Activated naive CD4-positive, alpha-beta T cell treated with anti-CD3 and anti-CD28 coated beads, Interleukin-2, amount 50 U/mL, for 24 hours (primary cell): Measurements from ENCODE around the gene FLNB.

Experiments used
- H3K27ac Mint-ChIP-seq: one replicate; pipeline ENCODE4 v1.8.0; 2021; ENCODE audit warnings: mild to moderate bottlenecking, mixed read lengths
- H3K27me3 Mint-ChIP-seq: one replicate; pipeline ENCODE4 v1.8.0; 2021; ENCODE audit warnings: mixed read lengths
- H3K36me3 Mint-ChIP-seq: one replicate; pipeline ENCODE4 v1.8.0; 2021; ENCODE audit warnings: mixed read lengths
- H3K4me1 Mint-ChIP-seq: one replicate; pipeline ENCODE4 v1.8.0; 2021; ENCODE audit warnings: mixed read lengths
- H3K4me3 Mint-ChIP-seq: one replicate; pipeline ENCODE4 v1.8.0; 2021; ENCODE audit warnings: mild to moderate bottlenecking, mixed read lengths
- H3K9me3 Mint-ChIP-seq: one replicate; pipeline ENCODE4 v1.8.0; 2021; ENCODE audit warnings: mixed read lengths

FLNB gene

GRCh38 chr3:58028902-58029301, 20.7 kb downstream of the FLNB start:
- Mint-ChIP-seq H3K27ac (peak overlapping the region; percentile 90), H3K4me3 (peak overlapping the region; percentile 20), H3K4me1 (peaks cover 47% of the 10 kb centered on the region), H3K9me3 (no peaks in the 10 kb centered on the region), H3K27me3 (no peaks in the 10 kb centered on the region), H3K36me3 (peaks cover 10% of the 10 kb centered on the region)

- H3K9me3 Mint-ChIP-seq: no peaks in the 10 kb centered on the region
- H3K27ac Mint-ChIP-seq: no peak overlapping the region
- H3K4me1 Mint-ChIP-seq: peaks cover 55% of the 10 kb centered on the region
- H3K36me3 Mint-ChIP-seq: peaks cover 10% of the 10 kb centered on the region
- H3K27me3 Mint-ChIP-seq: no peaks in the 10 kb centered on the region
- no peak overlapping the region for H3K4me3 Mint-ChIP-seq
Measured at GRCh38 chr3:58029842-58030584, 21.8 kb downstream of the FLNB start.

GRCh38 chr3:58032186-58032585, 24.0 kb downstream of the FLNB start:
- peaks cover 14% of the 10 kb centered on the region for H3K36me3 Mint-ChIP-seq
- peaks cover 58% of the 10 kb centered on the region for H3K4me1 Mint-ChIP-seq
- H3K27me3 Mint-ChIP-seq: no peaks in the 10 kb centered on the region
- no peaks in the 10 kb centered on the region for H3K9me3 Mint-ChIP-seq
- no peak overlapping the region for H3K27ac Mint-ChIP-seq
- no peak overlapping the region for H3K4me3 Mint-ChIP-seq

- H3K27ac Mint-ChIP-seq: peak overlapping the region; percentile 89
- H3K36me3 Mint-ChIP-seq: peaks cover 9% of the 10 kb centered on the region
- peak overlapping the region; percentile 49 for H3K4me3 Mint-ChIP-seq
- H3K9me3 Mint-ChIP-seq: no peaks in the 10 kb centered on the region
- no peaks in the 10 kb centered on the region for H3K27me3 Mint-ChIP-seq
- peaks cover 52% of the 10 kb centered on the region for H3K4me1 Mint-ChIP-seq
Measured at GRCh38 chr3:58034738-58035523, 26.7 kb downstream of the FLNB start.

GRCh38 chr3:58035524-58036255, 27.5 kb downstream of the FLNB start:
- Mint-ChIP-seq H3K4me1 (peaks cover 50% of the 10 kb centered on the region), H3K27ac (peak overlapping the region; percentile 89), H3K36me3 (peaks cover 9% of the 10 kb centered on the region), H3K9me3 (no peaks in the 10 kb centered on the region), H3K27me3 (no peaks in the 10 kb centered on the region), H3K4me3 (peak overlapping the region; percentile 49)

- Mint-ChIP-seq H3K27ac (no peak overlapping the region), H3K9me3 (no peaks in the 10 kb centered on the region), H3K4me1 (peaks cover 58% of the 10 kb centered on the region), H3K4me3 (no peak overlapping the region), H3K36me3 (peaks cover 9% of the 10 kb centered on the region), H3K27me3 (no peaks in the 10 kb centered on the region)
Measured at GRCh38 chr3:58036293-58037032, 28.2 kb downstream of the FLNB start.

- no peak overlapping the region for H3K27ac Mint-ChIP-seq
- peaks cover 9% of the 10 kb centered on the region for H3K36me3 Mint-ChIP-seq
- no peaks in the 10 kb centered on the region for H3K27me3 Mint-ChIP-seq
- peaks cover 66% of the 10 kb centered on the region for H3K4me1 Mint-ChIP-seq
- H3K9me3 Mint-ChIP-seq: no peaks in the 10 kb centered on the region
- peak overlapping the region; percentile 40 for H3K4me3 Mint-ChIP-seq
Measured at GRCh38 chr3:58037141-58037910, 29.1 kb downstream of the FLNB start.

- no peaks in the 10 kb centered on the region for H3K27me3 Mint-ChIP-seq
- no peaks in the 10 kb centered on the region for H3K9me3 Mint-ChIP-seq
- H3K36me3 Mint-ChIP-seq: peaks cover 9% of the 10 kb centered on the region
- no peak overlapping the region for H3K27ac Mint-ChIP-seq
- peaks cover 70% of the 10 kb centered on the region for H3K4me1 Mint-ChIP-seq
- H3K4me3 Mint-ChIP-seq: no peak overlapping the region
Measured at GRCh38 chr3:58038675-58039292, 30.6 kb downstream of the FLNB start.

- no peak overlapping the region for H3K4me3 Mint-ChIP-seq
Measured at GRCh38 chr3:58039601-58040000, 31.4 kb downstream of the FLNB start.

GRCh38 chr3:58041182-58041825, 33.1 kb downstream of the FLNB start:
- Mint-ChIP-seq H3K27ac (no peak overlapping the region), H3K4me3 (no peak overlapping the region), H3K9me3 (no peaks in the 10 kb centered on the region), H3K36me3 (peaks cover 4% of the 10 kb centered on the region), H3K4me1 (peaks cover 64% of the 10 kb centered on the region), H3K27me3 (no peaks in the 10 kb centered on the region)

More at GRCh38 chr3:58039601-58040000, 31.4 kb downstream of the FLNB start:
- H3K27me3 Mint-ChIP-seq: no peaks in the 10 kb centered on the region
- H3K27ac Mint-ChIP-seq: no peak overlapping the region
- H3K36me3 Mint-ChIP-seq: peaks cover 9% of the 10 kb centered on the region
- peaks cover 71% of the 10 kb centered on the region for H3K4me1 Mint-ChIP-seq
- no peaks in the 10 kb centered on the region for H3K9me3 Mint-ChIP-seq

GRCh38 chr3:58041826-58042324, 33.7 kb downstream of the FLNB start:
- H3K27ac Mint-ChIP-seq: no peak overlapping the region
- H3K27me3 Mint-ChIP-seq: no peaks in the 10 kb centered on the region
- peaks cover 61% of the 10 kb centered on the region for H3K4me1 Mint-ChIP-seq
- H3K9me3 Mint-ChIP-seq: no peaks in the 10 kb centered on the region
- no peak overlapping the region for H3K4me3 Mint-ChIP-seq
- H3K36me3 Mint-ChIP-seq: peaks cover 4% of the 10 kb centered on the region

GRCh38 chr3:58042947-58043707, 34.9 kb downstream of the FLNB start:
- Mint-ChIP-seq H3K4me1 (peaks cover 56% of the 10 kb centered on the region), H3K27ac (peak overlapping the region; percentile 12), H3K4me3 (no peak overlapping the region), H3K27me3 (no peaks in the 10 kb centered on the region), H3K9me3 (no peaks in the 10 kb centered on the region), H3K36me3 (no peaks in the 10 kb centered on the region)

GRCh38 chr3:58043933-58044332, 35.7 kb downstream of the FLNB start:
- no peak overlapping the region for H3K4me3 Mint-ChIP-seq
- H3K27me3 Mint-ChIP-seq: no peaks in the 10 kb centered on the region
- no peaks in the 10 kb centered on the region for H3K9me3 Mint-ChIP-seq
- peaks cover 54% of the 10 kb centered on the region for H3K4me1 Mint-ChIP-seq
- H3K36me3 Mint-ChIP-seq: no peaks in the 10 kb centered on the region
- H3K27ac Mint-ChIP-seq: no peak overlapping the region
